K562 (cell line): ENCODE measurements around the gene JAG2. TPM values are rescaled to one million over a fixed set of nuclear protein-coding genes. Genes with fewer than 3 reads are reported as not detected.

Experiments
- CTCF ChIP-seq, 3 experiments: IDR thresholded peaks in 2 of 3; conservative IDR thresholded peaks in 1 of 3; 2 replicates each; pipeline ENCODE4 v1.5.1; 2011 to 2012; ENCODE audit warnings: low read length in 3 of 3, mild to moderate bottlenecking in 3 of 3, control low read depth in 2 of 3, improper control_type of control experiment in 1 of 3, inconsistent platforms in 1 of 3, low read depth in 1 of 3, mixed read lengths in 1 of 3, moderate library complexity in 1 of 3; ENCODE audit not compliant: insufficient read depth in 2 of 3
- HOMEZ ChIP-seq: fragments of 250-450 bp; sonication (Bioruptor Pico); IDR thresholded peaks from 2 replicates; pipeline ENCODE4 v1.4.0; 2020; ENCODE audit warnings: mild to moderate bottlenecking, moderate library complexity
- IRF9 ChIP-seq: fragments of 450-650 bp; IDR thresholded peaks from 2 replicates; pipeline ENCODE4 v1.6.1; 2016; ENCODE audit warnings: missing biosample characterization, missing genetic modification characterization
- TFE3 ChIP-seq: fragments of 450-650 bp; formaldehyde crosslinking; IDR thresholded peaks from 2 replicates; pipeline ENCODE4 v1.4.0; 2020; ENCODE audit warnings: mild to moderate bottlenecking, mixed read lengths
- ZBTB7A ChIP-seq: IDR thresholded peaks from 2 replicates; pipeline ENCODE4 v1.6.1; 2011; ENCODE audit warnings: low read depth, mild to moderate bottlenecking, low read length, moderate library complexity, borderline replicate concordance; ENCODE audit not compliant: control insufficient read depth
- ZNF23 ChIP-seq: fragments of 250-450 bp; sonication (Bioruptor Pico); IDR thresholded peaks from 2 replicates; pipeline ENCODE4 v1.4.0; 2020; ENCODE audit warnings: mild to moderate bottlenecking
- ZNF318 ChIP-seq, 2 experiments: fragments of 450-650 bp; IDR thresholded peaks; 2 replicates each; pipeline ENCODE4 v1.6.1; 2016; ENCODE audit warnings: mild to moderate bottlenecking in 2 of 2, borderline replicate concordance in 1 of 2, low read depth in 1 of 2, moderate library complexity in 1 of 2
- polyA plus RNA-seq, 8 experiments: library from polyadenylated mRNA; depleted of rRNA in 4 of 8; stranded (reverse) in 5 of 8; unstranded in 3 of 8; fragments of >200 nt; fragmentation: Nextera tagmentation in 2 of 8; fragmentation: Illumina TruSeq in 1 of 8; extraction: Ambion mirVana in 2 of 8; extraction: Trizol in 1 of 8; gene quantifications; 2 replicates each; pipeline versions ENCODE4 v1.2.1 to v1.2.3, GENCODE V29; 2011 to 2014; ENCODE audit warnings: inconsistent platforms in 1 of 8, missing spikeins in 1 of 8
- total RNA-seq, 7 experiments: library from RNA; depleted of rRNA in 6 of 7; stranded (reverse); fragments of >200 nt in 6 of 7; fragmentation: Illumina TruSeq in 2 of 7; extraction: Trizol in 2 of 7; gene quantifications; 2 replicates each; pipeline versions ENCODE4 v1.2.1 to v1.2.3, GENCODE V29; 2011 to 2021; ENCODE audit warnings: low replicate concordance in 1 of 7

JAG2 gene
- total and polyA plus RNA-seq, 9 of the 15 experiments (the other 6 are each of a cell fraction or from before 2014, with no cell fraction given), result 0.25 to 48.4 (median 8.6) TPM

- no peak for TF ChIP-seq CTCF (IDR thresholded peaks at IDR 0.05 in 2 of 3, conservative IDR thresholded peaks at IDR 0.05 in 1 of 3; ENCODE audit: insufficient read depth in 2 of 3, low read depth in 1 of 3, low read length in 3 of 3)
- TF ChIP-seq TFE3 (CRISPR knock-in tag), result no peak
- TF ChIP-seq HOMEZ, result no peak
- TF ChIP-seq ZNF318 (IDR thresholded peaks at IDR 0.05; ENCODE audit: borderline replicate concordance in 1 of 2, low read depth in 1 of 2), result no peak
- no peak for TF ChIP-seq IRF9
- peak; percentile 67; the same call in 1 of the 2 replicates for TF ChIP-seq ZBTB7A
- TF ChIP-seq ZNF23, result no peak
Observed at GRCh38 chr14:105199093-105199492, 30.5 kb upstream of the JAG2 start (continued).
